GM21825 (cell line): ENCODE results near the gene RRAS2.

Experiments
- ATAC-seq: cut with Tn5 transposase; IDR thresholded peaks from one replicate; pipeline ENCODE4 v1.9.1; 2021; ENCODE audit warnings: mild to moderate bottlenecking, moderate library complexity; ENCODE audit not compliant: unreplicated experiment

The RRAS2 gene

GRCh38 chr11:14230407-14230806, 128.6 kb downstream of the RRAS2 start:
- ATAC-seq = no peak

DNA sequence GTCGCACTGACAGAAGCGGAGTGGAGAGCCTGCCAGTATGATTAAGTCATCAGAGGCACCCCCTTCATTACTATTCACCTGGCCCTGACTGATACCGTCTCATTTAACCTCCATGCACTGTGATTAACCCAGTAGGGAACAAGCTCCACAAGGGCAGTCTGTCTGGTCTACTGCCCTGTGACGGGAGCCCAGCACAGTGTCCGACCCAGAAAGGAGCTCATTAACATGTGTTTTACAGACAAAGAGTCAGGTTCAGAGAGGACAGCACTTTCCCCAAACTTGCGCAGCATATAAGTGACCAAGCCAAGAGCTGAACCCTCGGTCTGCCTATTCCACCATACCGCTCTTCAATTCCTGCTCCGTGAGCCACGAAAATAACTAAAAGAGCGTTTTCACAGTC, 129.5 kb downstream of the RRAS2 start:
- ATAC-seq = no peak

DNA sequence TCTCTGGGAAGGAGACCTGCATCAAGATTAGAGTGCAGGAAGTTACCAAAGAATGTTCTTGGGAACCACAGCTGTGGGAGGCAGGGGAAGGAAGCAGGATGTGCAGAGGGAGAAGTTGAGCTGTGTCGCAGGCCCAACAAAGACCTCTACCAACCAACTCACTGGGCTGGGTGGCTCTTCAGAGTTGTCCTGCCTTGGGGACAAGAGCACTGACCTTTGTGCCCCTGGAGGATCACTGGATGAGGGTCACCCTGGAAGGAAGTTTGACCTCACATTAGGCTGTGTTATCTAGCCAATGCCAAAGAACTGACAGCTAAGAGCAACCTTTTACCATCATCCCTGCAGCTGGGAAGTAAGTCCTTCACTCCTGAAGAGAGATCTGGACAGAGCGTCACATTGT, 130.6 kb downstream of the RRAS2 start:
- no peak for ATAC-seq
